ENCODE measurements around the gene FOXRED2.
"Not testable (repeated sequence)": the region's sequence is repeated elsewhere in the genome, so short reads cannot be mapped to it uniquely, and the experiment has no call there.

FOXRED2 gene

DNA sequence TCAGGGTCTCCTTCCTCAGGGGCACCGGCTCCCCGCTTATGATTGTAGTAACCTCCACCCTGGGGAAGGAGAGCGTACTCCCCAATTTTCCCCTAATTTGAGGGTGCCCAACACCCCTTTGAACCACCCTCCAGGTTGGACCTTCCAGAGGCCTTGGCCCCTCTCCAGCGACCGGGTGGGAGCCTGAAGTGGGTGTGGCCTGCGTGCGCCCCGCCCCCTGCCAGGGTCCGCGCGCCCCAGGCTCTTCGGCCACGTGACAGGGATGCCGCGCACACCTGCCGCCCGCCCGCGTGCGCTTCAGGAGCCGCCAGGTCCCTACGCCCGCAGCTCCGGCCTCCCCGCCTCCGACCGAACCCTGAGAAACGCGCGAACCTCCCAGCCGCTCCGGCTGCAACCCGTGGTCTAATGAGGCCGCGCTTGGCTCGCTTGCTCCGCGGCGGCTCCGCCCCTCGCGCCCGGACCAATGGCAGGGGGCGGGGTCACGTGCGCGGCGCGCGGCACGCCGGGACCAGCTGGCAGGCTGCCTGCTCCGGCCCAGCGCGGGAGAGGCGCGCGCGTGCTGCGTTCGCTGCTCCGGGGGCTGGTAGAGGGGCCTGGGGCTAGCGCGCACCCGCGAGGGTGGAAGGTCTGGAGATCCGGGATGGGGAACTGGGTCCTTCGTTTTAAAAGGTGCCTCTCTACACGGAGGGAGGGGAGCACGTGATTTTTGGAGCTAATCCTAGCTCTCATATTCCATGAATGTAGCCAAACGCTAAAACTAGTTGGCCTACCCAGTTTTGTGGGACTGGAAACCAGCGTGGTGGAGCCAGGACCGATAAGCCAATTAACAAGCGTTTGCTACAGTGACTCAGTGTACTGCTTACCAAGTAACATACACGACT, at the start of gene FOXRED2:
TSS of gene FOXRED2 (minus strand) at position 404 of the 881 bp plus-strand sequence. CDS start 618 bp downstream, outside the sequence.
- DNase-seq (ENCODE audit: low read depth): peak; percentile 47

DNA sequence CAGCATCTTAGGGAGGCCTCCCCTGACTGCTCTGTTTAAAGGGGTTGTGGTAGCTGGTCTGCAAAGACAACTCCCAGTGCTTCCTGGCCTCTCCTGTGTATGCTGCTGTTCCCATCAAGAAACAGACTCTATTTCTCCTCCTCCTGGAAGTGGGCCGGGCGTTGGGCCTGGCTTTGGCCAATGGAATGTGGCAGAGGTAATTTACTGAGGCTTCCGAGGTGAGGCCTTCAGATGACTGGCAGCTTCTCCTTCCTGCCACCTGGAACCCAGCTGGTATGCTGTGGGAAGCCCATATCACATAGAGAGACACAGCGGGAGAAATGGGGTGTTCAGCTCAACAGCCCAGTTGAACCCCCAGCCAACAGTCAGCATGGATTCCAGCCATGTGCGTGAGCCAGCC, 47.3 kb upstream of the FOXRED2 start:
- DNase-seq (ENCODE audit: low read depth): no peak

DNA sequence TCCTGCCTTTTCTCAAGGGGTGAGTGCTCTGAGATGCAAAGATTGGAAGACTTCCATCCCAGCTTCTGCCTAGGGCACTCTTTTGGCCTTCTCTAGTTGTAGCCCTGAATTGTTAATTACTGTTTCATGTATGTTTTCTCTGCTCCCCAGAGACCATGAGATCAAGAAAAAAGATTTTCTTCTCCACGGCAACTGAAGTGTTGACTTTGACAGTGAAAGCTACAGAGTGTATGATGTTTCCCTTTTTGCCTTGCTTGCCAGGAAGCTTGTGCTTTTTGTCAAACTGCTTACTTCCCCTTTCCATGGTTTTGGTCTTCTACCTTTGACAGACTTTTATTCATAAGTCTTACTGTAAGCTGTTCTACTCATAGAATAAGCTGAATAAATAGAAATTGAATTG, 45.4 kb upstream of the FOXRED2 start:
- no peak for DNase-seq (ENCODE audit: low read depth)

DNA sequence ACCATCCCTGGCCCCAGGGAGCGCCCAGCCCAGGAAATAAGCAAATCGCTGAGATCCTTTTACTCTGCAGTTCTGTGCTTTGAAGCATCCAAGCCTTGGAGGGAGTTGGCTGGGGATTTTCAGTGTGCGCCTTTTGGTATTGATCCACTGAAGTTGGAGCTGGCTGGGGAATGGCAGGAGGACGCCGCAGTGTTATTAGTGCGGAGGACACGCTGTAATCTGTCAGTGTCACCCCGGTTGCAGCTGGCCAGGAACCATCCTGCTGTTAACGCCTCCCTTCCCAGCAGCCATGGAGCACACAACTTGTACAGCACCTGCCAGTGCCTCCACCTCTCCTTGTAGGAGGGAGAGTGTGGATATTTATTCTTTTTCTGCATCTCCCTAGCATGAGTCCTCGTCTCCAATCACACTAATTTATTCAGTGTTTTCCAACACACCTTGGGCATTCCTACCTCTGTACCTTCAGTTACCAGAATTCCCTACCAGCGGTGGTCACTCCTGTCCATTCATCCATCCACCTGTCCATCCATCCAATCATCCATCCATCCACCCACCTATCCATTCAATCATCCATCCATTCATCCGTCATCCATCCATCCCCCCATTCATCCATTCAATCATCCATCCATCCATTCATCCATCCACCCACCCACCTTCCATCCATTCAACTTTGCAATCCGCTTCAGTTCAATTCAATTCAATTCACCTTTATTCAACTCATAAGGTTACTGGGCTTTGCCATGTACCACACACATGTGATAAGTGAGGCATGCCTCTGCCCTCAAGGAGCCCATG, 44.1 kb upstream of the FOXRED2 start:
- DNase-seq (ENCODE audit: low read depth): no peak

DNA sequence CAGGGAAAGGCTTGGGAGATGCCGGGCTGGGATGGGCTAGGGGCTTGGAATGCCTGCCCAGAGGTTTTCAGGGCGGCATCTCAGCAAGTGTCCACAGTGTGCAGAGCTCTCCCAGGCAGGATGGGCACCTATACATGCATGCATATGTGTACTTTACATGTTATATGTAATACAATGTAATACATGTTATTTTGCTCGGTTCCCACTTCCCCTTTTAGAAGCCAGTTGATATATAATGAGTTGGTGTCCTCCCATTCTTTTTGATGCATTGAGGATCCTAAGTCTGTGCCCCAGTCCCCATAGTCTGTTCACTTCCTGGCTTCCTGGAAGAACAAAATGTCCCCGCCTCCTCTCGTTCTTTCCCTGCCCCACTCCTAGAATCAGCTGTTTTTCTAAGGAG, 42.2 kb upstream of the FOXRED2 start:
- DNase-seq (ENCODE audit: low read depth): no peak

DNA sequence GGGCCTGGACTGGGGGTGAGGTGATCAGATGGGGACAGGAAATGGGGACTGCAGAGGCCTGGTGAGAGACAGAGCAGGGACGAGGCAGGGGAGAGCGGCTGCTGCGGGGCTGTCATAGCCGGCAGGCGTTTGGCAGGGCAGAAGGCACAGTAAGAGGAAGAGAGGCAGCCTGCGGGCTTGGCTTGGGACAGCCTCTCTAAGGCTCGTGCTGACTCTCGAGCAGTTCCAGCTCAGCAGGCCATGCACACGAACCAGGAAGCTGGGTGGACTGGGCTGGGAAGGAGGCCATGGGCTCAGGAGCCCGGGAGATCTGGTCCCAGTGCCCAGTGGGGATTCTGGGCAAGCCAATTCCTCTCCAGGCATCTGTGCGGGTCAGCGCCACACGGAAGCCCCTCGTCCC, 41.8 kb upstream of the FOXRED2 start:
- no peak for DNase-seq (ENCODE audit: low read depth)

DNA sequence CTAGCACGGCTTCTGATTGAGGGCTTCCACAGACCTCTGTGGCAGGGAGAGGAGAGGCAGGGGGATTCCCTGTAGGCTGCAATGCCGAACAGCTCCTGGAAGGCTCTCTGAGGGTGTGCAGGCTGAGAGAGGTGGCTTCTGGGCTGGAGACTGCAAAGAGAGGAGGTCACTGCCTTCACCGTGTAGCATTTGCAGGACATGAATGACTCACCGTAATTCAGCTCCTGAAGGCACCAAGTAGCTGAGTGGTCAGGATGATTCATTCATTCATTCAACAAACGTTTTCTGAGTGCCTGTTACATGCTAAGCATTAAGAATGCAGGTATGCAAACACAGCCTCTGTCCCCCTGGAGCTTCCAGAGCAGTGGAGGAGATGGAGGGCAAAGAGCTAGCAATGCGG, 40.1 kb upstream of the FOXRED2 start:
- no peak for DNase-seq (ENCODE audit: low read depth)

DNA sequence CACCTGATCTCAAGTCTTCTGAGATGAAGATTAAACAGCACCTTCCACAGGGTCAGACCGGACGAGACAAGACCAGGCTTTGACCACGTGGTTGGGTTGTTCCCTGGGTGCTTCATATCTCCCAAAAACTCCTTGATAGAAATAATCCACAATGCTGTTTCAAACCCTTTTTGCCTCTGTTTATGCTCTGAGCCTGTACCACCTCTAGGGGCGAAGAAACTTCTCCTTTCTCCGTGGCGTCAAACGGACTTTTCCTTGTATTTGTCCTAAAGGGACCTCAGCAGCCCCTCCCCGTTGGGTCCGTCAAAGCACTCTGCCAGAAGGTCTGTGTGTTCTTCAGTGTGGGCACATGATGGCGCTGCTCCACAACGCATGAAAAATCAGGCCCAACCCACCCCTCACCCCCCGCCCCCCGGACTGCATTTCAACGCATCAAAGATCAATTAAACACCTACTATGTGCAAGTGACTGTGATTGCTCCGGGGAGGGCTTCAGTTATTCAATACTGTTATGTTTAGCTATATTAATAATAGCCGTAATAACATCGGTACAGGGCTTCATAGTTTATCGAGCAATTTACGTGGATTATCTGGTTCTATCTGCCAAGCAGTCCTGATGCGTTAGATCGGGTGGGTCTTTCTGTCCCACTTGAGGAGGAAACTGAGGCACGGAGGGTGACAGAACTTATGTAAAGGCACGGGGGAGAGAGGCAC, 39.4 kb upstream of the FOXRED2 start:
- peak; percentile 38 for DNase-seq (ENCODE audit: low read depth)

DNA sequence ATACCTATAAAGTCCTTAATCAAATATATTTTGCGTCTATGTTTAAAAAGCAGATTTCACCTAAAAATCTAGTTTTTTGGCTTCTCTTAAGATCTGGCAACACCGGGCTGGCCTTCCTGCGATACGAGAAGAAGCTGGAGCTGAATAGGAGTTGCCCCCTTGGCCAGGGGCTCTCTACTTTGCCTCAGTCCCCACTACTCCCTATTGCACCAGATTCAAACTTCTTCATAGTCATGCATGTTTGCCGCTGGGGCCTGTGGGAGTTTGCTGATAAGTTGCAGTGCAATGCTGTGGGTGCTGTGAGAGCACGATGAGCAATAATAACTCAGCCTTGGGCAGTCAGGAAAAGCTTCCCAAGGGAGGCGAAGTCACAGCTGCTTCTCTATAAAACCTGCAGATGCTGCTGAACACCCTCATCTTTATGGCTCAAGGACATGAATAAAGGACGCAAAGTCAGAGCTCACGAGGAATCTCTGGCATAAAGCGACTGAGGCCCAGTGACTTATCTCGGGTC, 37.3 kb upstream of the FOXRED2 start:
- no peak for DNase-seq (ENCODE audit: low read depth)

DNA sequence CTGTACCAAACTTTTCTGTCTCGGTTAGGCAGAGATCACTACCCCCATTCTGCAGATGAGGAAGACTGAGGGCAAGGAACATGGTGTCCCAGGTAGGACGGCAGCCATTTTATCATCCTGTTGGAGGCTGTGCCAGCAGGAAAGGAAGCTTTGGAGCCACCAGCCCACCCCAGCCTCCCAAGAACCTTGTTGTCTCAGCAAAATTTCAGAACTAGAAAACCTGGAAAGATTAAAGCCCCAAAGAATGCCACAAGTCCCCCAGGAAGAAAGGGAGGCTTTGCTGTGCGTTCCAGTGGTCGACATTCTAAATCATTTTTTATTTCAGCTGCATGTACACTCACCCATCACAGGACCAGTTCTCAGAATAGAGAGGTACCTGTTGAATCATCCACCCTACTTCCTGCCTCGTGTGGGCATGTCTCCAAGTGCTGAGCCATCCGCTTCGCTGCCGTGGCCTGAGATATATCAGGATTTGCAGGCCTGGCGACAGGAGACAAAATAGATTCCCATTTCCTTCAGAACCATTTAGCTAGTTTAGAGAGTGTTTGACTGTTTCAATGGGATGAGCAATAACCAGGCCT, 35.1 kb upstream of the FOXRED2 start:
- DNase-seq (ENCODE audit: low read depth): peak; percentile 28

DNA sequence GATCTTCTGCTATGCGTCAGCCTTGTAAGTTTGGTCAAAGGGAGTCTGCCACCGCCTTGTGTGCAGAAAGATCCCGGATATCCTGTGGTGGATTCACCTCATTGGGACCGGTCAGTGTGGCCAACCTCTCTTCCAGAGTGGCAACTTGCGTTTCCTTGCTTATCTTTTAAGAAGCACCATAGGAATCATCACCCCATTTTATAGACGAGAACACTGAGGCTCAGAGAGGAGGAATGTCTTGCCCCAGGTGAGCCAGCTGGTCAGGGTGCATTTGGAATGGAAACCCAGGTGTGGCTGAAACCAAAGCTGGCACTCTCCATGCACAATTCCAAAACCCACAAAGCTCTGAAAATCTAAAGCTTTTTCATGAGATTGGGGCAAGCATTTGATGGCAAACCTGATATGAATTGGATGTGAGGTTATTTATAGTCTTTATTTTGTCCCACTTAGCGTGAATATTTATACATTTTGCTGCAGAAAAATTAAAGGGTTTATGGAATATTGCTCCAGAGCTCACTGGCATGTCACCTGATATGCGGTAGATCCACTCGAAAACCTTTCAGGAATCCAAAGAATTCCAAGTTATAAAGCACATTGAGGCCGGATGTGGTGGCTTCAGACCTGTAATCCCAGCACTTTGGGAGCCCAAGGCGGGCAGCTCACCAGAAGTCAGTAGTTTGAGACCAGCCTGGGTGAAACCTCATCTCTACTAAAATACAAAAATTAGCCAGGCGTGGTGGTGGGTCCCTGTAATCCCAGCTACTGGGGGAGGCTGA, 34.2 kb upstream of the FOXRED2 start:
- no peak for DNase-seq (ENCODE audit: low read depth)

DNA sequence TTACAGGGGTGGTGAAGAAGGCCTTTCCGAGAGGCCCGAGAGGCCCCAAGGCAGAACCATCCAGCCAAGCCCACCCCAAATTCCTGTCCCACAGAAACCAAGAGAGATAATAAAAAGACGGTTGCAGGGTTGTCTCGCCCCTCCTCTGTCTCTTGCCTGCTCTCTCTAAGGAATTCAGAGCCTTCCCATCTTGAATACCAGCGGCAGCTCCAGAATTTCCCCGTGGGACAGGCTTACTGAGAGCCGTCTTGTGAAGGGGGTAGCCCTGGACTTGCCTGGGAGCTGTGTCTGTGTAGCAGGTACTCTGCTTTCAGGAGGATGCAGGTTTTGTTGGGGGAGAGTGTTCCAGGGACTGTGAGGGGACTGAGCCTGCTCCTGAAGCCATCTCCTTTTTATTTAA, 31.7 kb upstream of the FOXRED2 start:
- no peak for DNase-seq (ENCODE audit: low read depth)

DNA sequence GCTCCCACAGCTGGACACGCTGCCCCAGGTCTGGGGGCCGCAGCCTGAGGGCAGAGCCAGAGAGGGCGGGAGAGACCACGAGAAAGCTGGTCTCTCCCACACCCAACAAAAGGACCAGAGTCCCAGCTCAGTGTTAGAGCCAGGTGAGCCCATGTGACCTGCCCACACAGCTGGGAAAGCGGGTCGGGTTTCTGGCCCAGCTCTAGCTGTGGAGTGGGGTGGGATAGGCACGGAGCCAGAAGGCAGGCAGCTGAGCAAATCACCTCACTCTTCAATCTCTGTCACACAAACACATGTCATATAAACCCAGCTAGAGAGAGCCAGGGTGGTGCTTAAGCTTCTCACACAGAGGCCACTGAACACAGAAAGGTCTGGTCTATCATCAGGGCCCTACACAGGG, 29.9 kb upstream of the FOXRED2 start:
- no peak for DNase-seq (ENCODE audit: low read depth)

DNA sequence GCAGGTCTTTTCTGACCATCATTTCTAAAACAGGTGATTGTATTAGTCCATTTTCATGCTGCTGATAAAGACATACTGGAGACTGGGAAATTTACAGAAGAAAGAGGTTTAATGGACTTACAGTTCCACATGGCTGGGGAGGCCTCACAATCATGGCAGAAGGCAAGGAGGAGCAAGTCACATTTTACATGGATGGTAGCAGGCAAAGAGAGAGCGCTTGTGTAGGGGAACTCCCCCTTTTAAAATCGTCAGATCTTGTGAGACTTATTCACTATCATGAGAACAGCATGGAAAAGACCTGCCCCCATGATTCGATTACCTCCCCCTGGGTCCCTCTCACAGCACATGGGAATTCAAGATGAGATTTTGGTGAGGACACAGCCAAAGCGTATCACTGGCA, 26.5 kb upstream of the FOXRED2 start:
- DNase-seq (ENCODE audit: low read depth): not testable (repeated sequence)

DNA sequence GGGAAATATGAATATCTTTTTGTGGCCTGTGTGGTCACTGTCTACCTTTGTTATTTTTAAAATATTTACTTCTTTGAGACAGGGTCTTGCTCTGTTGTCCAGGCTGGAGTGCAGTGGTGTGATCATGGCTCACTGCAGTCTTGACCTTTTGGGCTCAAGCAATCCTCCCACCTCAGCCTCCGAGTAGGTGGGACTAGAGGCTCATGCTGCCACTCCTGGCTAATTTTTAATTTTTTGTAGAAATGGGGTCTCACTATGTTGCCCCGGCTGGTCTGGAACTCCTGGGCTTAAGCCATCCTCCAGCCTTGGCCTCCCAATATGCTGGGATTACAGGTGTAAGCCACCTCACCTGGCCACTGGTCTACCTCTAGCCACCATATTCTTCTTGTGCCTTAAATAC, 25.6 kb upstream of the FOXRED2 start:
- DNase-seq (ENCODE audit: low read depth): no peak

DNA sequence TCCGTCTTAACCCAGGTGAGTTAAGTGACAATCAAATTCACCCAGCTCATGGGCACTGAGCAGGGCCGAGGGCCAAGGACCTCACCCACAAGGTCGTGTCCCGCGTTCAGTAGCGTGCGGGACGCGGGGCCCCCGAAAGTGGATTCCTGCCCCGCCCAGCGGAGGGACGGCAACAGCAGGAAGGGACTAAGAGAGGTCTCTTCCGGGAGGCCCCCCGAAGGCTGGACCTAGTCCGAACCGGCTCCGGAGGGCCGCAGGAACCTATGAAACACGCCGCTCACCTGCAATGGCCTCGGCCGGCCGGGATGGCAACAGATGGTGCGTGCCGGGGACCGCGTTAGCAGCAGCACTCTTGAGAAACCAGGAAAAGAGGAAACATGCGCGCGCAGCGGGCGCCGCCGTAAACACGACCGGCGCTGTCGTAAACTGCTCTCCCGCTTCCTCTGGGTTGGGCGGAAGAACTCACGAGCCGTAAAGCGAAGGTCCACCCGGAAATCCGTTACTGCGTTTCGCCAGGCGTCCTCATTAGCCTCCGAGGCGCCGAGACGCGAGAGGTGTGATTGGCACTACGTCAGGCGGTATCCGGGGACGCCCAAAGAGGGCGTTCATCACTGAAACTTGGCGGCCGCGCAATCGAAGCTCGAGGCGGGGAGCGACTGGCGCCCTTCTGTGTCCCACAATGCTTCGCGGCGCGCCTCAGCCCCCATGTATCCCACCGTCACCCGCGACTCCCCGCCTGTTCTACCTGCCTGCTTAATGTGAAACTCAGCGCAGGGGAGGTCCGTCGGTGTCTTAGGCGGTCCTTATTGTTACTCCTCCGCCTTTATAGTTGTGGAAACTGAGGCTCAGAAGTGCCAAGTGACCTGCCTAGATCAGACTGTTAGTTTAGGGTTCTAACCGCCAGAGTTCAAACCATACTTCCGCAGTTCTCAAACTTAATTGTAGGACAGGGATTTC, 22.2 kb upstream of the FOXRED2 start, which contains the start of gene EIF3D:
TSS of gene EIF3D (minus strand) at position 372 of the 957 bp plus-strand sequence. CDS start 3,045 bp downstream, outside the sequence.
- peak; percentile 99 for DNase-seq (ENCODE audit: low read depth)

DNA sequence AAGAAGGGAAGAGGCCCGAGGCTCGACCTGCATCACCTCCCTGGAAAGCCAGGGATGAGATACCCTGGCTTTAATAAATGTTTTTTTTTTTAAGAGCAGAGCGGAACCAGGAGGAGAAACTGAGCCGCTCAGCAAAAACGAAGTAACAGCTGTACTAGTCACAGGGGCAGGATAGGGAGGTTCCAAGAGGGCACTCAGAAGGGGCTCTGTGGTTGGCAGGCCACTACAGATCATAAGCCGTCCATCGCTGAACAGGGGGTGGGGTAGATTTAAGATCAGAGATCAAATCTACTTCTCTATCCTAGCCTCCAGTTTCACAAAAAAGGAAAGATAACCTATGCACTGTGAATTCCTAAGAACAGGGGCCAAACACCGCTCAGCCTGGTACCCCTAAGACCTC, 21.5 kb upstream of the FOXRED2 start:
- DNase-seq (ENCODE audit: low read depth): no peak

DNA sequence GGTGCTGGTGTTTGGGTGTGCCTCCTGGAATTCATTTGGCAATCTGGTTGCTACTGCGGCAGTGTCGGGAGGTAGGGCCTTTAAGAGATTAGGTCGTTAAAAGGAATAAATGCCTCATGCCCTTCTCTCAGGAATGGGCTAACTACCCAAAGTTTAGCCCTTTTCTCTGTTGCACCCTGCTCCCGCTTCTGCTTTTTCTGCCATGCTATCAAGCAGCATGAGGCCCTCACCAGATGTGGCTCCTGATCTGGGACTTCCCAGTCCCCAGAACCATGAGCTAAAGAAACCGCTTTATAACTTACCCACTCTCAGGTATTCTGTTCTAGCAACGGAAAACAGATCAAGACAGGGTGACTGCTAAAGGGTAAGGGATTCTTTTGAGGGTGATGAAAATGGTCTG, 15.8 kb upstream of the FOXRED2 start:
- DNase-seq (ENCODE audit: low read depth): no peak

DNA sequence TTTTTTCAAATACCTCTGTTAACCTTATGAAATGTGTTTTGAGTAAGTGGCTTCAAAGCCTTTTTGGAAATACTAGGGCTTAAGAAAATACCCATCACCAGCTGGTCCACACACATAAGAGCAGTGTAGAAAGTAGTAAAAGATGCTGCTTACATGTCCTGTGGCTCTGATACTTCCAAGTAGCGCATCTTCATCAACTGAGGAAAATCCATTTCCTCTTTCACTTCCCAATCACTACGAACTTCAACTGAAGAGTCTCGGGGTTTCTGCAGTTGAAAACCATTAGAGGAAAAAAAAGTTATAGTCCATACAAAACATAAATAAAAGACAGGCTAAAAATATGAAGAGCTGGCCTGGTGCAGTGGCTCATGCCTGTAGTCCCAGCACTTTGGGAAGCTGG, 13.6 kb upstream of the FOXRED2 start:
- DNase-seq (ENCODE audit: low read depth): no peak

DNA sequence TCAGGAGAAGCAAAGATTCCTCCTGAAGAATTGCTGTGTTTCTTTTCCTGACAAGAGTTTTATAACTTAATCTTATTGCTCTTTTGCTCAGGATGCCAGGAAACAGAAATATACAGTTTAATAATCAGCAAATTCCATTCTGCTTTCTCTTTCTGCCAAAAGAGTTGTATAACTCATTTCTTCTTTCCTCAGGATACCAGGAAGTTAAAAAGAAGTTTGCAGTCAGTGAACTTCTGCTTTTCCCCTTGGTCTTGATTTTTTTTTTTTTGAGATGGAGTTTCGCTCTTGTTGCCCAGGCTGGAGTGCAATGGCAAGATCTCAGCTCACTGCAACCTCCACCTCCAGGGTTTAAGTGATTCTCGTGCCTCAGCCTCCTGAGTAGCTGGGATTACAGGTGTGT, 13.1 kb upstream of the FOXRED2 start:
- not testable (repeated sequence) for DNase-seq (ENCODE audit: low read depth)
